A549 (cell line): ENCODE measurements around the gene SLC16A5. TPM values are rescaled to one million over a fixed set of nuclear protein-coding genes. Genes with fewer than 3 reads are reported as not detected.
A peak's percentile ranks its signal among the peaks of the same experiment; 100 is the strongest.

ENCODE experiments used
- ATAC-seq, 2 experiments: fragments of 200-7000 bp in 1 of 2; fragments of >200 bp in 1 of 2; cut with Nextera tagmentation in 1 of 2; cut with Tn5 transposase in 1 of 2; 3 replicates each; pipeline versions ENCODE4 v1.8.0 to v1.9.1; 2018 to 2020; ENCODE audit warnings: mild to moderate bottlenecking in 1 of 2, moderate library complexity in 1 of 2
- CTCF ChIA-PET: fragments of 300-600 bp; sonication (Branson Sonifier 250); formaldehyde crosslinking; extraction: SDS; loops from one replicate; lab custom pipeline; 2021; ENCODE audit warnings: antibody characterized with exemption, inconsistent platforms; lab: Yijun Ruan, JAX
- POLR2A ChIA-PET: fragments of 350-600 bp; formaldehyde crosslinking; extraction: SDS; loops from one replicate; lab custom pipeline; 2021; ENCODE audit warnings: antibody characterized with exemption, inconsistent platforms; lab: Yijun Ruan, JAX
- DNase-seq, 2 experiments: peaks; one replicate each; pipeline versions ENCODE4 v3.0.0 to v3.0.0-alpha.2; 2011 to 2016; ENCODE audit warnings: low read depth in 1 of 2, low spot score in 1 of 2
- FAIRE-seq: peaks from 2 replicates; lab custom pipeline; 2011; peaks lifted over from hg19 to GRCh38; lab: Jason Lieb, UNC
- H3K27ac ChIP-seq, 2 experiments: fragments of >200 bp; sonication (Bioruptor Twin); formaldehyde crosslinking; 3 replicates each; pipeline ENCODE4 v1.5.1; 2016 to 2017
- H3K4me1 ChIP-seq: fragments of >200 bp; sonication (Bioruptor Twin); formaldehyde crosslinking; 3 replicates; pipeline ENCODE4 v1.6.1; 2016
- H3K4me2 ChIP-seq: fragments of >200 bp; sonication (Bioruptor Twin); formaldehyde crosslinking; 3 replicates; pipeline ENCODE4 v1.6.1; 2016
- H3K4me3 ChIP-seq: fragments of >200 bp; sonication (Bioruptor Twin); formaldehyde crosslinking; 3 replicates; pipeline ENCODE4 v1.5.1; 2016
- H3K9me3 ChIP-seq: fragments of >200 bp; sonication (Bioruptor Twin); formaldehyde crosslinking; 3 replicates; pipeline ENCODE4 v1.6.1; 2016
- BCL3 ChIP-seq: fragments of >200 bp; sonication (Bioruptor Twin); formaldehyde crosslinking; IDR thresholded peaks from 3 replicates; pipeline ENCODE4 v1.6.1; 2016
- BHLHE40 ChIP-seq: IDR thresholded peaks from 2 replicates; pipeline ENCODE4 v1.6.1; 2012; ENCODE audit warnings: low read depth, low read length, inconsistent platforms
- CBX2 ChIP-seq: fragments of 200-600 bp; sonication (generic); IDR thresholded peaks from 2 replicates; pipeline ENCODE4 v1.6.1; 2016; ENCODE audit warnings: low read depth, mild to moderate bottlenecking, borderline replicate concordance
- CEBPB ChIP-seq, 2 experiments: fragments of >200 bp in 1 of 2; sonication (Bioruptor Twin) in 1 of 2; formaldehyde crosslinking in 1 of 2; IDR thresholded peaks; 2 replicates each; pipeline ENCODE4 v1.6.1; 2012 to 2016
- CTCF ChIP-seq: fragments of >200 bp; sonication (Bioruptor Twin); formaldehyde crosslinking; IDR thresholded peaks from 3 replicates; pipeline ENCODE4 v1.5.1; 2016
- EP300 ChIP-seq, 2 experiments: fragments of >200 bp; sonication (Bioruptor Twin); formaldehyde crosslinking; IDR thresholded peaks; 2 replicates in 1 of 2; 3 replicates in 1 of 2; pipeline ENCODE4 v1.6.1; 2016 to 2017
- ESRRA ChIP-seq: fragments of 150-350 bp; IDR thresholded peaks from 2 replicates; pipeline ENCODE4 v1.6.1; 2014; ENCODE audit warnings: mild to moderate bottlenecking, low read length, borderline replicate concordance
- FOSB ChIP-seq: fragments of 250-450 bp; sonication (Bioruptor Pico); IDR thresholded peaks from 2 replicates; pipeline ENCODE4 v1.5.0; 2020; ENCODE audit warnings: mild to moderate bottlenecking, moderate library complexity
- FOSL2 ChIP-seq, 2 experiments: fragments of 450-650 bp in 1 of 2; fragments of >200 bp in 1 of 2; sonication (Bioruptor Twin) in 1 of 2; formaldehyde crosslinking; IDR thresholded peaks; 2 replicates each; pipeline versions ENCODE4 v1.5.0 to v1.6.1; 2016 to 2020; ENCODE audit warnings: mild to moderate bottlenecking in 1 of 2, moderate library complexity in 1 of 2
- HOXA7 ChIP-seq: fragments of 250-450 bp; sonication (Bioruptor Pico); IDR thresholded peaks from 2 replicates; pipeline ENCODE4 v1.5.0; 2020; ENCODE audit warnings: mild to moderate bottlenecking, moderate library complexity
- KDM1A ChIP-seq: fragments of 200-600 bp; sonication (generic); IDR thresholded peaks from 2 replicates; pipeline ENCODE4 v1.6.1; 2016; ENCODE audit warnings: low read depth, mild to moderate bottlenecking
- MYC ChIP-seq: IDR thresholded peaks from 2 replicates; pipeline ENCODE4 v1.6.1; 2012; ENCODE audit warnings: mild to moderate bottlenecking, inconsistent platforms, low read length, improper control_type of control experiment, borderline replicate concordance
- NPAS2 ChIP-seq: fragments of 250-450 bp; sonication (Bioruptor Pico); IDR thresholded peaks from 2 replicates; pipeline ENCODE4 v1.8.0; 2022; ENCODE audit warnings: mild to moderate bottlenecking, moderate library complexity, borderline replicate concordance
- REST ChIP-seq: fragments of 200-600 bp; sonication (generic); IDR thresholded peaks from 2 replicates; pipeline ENCODE4 v1.6.1; 2016; ENCODE audit warnings: antibody characterized with exemption, mild to moderate bottlenecking, moderate library complexity
- TFCP2L1 ChIP-seq: fragments of 250-450 bp; sonication (Bioruptor Pico); IDR thresholded peaks from 2 replicates; pipeline ENCODE4 v1.5.0; 2021; ENCODE audit warnings: mild to moderate bottlenecking
- ZNF302 ChIP-seq: fragments of 250-450 bp; sonication (Bioruptor Pico); IDR thresholded peaks from 2 replicates; pipeline ENCODE4 v1.9.0; 2021; ENCODE audit warnings: inconsistent platforms, mild to moderate bottlenecking, moderate library complexity
- WGBS: methylation state at CpG from one replicate; pipeline ENCODE4 v1.1.6; 2017; ENCODE audit errors: missing lambda C conversion rate; 5-methylcytosine and 5-hydroxymethylcytosine counted together
- polyA plus RNA-seq, 4 experiments: library from polyadenylated mRNA; depleted of rRNA in 3 of 4; stranded (reverse); fragments of >200 nt; fragmentation: RNase III in 1 of 4; extraction: RNeasy Plus Mini Kit Qiagen cat#74134 plus additional on column Dnase treatment in 1 of 4; gene quantifications; 2 replicates in 3 of 4; 3 replicates in 1 of 4; pipeline ENCODE4 v1.2.3, GENCODE V29; 2011 to 2017
- TF ChIP-seq, protein P1 (sequence below): fragments of 150-350 bp; IDR thresholded peaks from 2 replicates; pipeline ENCODE4 v1.6.1; 2014; ENCODE audit warnings: low read depth, mild to moderate bottlenecking, low read length
- TF ChIP-seq, protein P2 (sequence below): fragments of 450-650 bp; IDR thresholded peaks from 2 replicates; pipeline ENCODE4 v1.6.1; 2014; ENCODE audit warnings: antibody characterized with exemption

Gene SLC16A5
- polyA plus RNA-seq, 2 of the 4 experiments (the other 2 are of a cell fraction), result 19.0 to 27.2 TPM

DNA sequence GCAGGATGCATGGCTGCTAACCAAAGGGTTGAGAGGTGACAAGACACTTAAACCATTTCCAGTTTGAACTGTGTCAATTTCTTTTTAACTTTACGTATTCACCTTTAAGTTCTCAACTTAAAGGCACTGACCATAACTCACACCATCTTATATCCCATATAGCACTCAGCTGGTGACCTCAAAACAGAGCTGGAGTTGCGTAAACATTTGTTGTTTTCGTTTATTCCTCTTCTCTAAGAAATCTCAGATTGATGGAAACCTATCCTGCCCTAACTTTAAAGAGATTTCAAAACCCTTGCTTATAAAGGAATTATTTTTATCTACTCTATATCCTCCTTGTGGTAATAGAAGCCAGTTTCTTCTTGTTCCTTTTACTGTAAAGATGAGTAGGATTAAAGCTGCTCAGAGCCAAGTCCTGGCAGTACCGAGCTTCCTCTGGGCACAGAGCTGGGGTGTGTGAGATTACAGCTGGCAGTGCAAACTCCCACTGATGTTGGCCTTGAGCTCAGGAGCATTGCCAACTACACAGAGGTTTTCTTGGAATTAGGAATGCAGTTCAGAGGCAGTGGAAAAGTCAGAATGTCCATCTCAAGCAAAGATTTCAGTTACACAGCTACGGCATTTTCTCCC lies 39.4 kb upstream of the SLC16A5 start:
- CTCF ChIA-PET, result interaction anchor here (0.7 to 81.8 kb wide), 9 partner anchors 8 to 153 kb away, joined by 3 to 3429 read pairs (median 13); partner anchors contain the start of genes ARMC7 and NT5C
- H3K4me1 ChIP-seq, result peaks cover 16% of the 10 kb centered on the region
- peak overlapping the region; percentile 93 to 97 for H3K27ac ChIP-seq
- WGBS, result 57% methylated on average over 5 of the region's 5 CpGs
- FAIRE-seq (no peak), DNase-seq (no peak), ATAC-seq (no peak)
- POLR2A ChIA-PET, result interaction anchor here (0.6 to 2.7 kb wide), 3 partner anchors 12 to 216 kb away, joined by 5 to 21 read pairs (median 5); no protein-coding TSS in a partner anchor
- H3K4me3 ChIP-seq, result peak overlapping the region; percentile 94
- H3K9me3 ChIP-seq, result no peaks in the 10 kb centered on the region
- TF ChIP-seq BHLHE40 (no peak), CEBPB (IDR thresholded peaks at IDR 0.05) (0 out of 4 replicates have a peak, but pooled peaks of 1 of the 2 experiments have one; percentile 33)
- H3K4me2 ChIP-seq, result peak overlapping the region; percentile 97

GRCh38 chr17:75049057-75049456 lies 38.7 kb upstream of the SLC16A5 start:
- CTCF ChIA-PET, result interaction anchor here (1.0 to 81.8 kb wide), 9 partner anchors 9 to 153 kb away, joined by 3 to 3429 read pairs (median 13); partner anchors contain the start of genes ARMC7, MRPL58 and NT5C
- Histone ChIP-seq H3K9me3 (no peaks in the 10 kb centered on the region), H3K27ac (no peak overlapping the region), H3K4me1 (peaks cover 16% of the 10 kb centered on the region), H3K4me2 (peak overlapping the region; percentile 97), H3K4me3 (no peak overlapping the region)
- DNase-seq (no peak), FAIRE-seq (no peak), ATAC-seq (no peak)
- 80% methylated on average over 5 of the region's 5 CpGs for WGBS
- POLR2A ChIA-PET, result interaction anchor here (0.6 kb wide), 1 partner anchor 216 kb away, joined by 5 read pairs; no protein-coding TSS in a partner anchor
- TF ChIP-seq HOXA7 (CRISPR knock-in tag), result no peak
- TF ChIP-seq, protein P1, sequence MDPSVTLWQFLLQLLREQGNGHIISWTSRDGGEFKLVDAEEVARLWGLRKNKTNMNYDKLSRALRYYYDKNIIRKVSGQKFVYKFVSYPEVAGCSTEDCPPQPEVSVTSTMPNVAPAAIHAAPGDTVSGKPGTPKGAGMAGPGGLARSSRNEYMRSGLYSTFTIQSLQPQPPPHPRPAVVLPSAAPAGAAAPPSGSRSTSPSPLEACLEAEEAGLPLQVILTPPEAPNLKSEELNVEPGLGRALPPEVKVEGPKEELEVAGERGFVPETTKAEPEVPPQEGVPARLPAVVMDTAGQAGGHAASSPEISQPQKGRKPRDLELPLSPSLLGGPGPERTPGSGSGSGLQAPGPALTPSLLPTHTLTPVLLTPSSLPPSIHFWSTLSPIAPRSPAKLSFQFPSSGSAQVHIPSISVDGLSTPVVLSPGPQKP, result no peak
- TF ChIP-seq KDM1A, result no peak
- no peak for TF ChIP-seq ZNF302 (CRISPR knock-in tag)
- TF ChIP-seq REST, result no peak
- no peak for TF ChIP-seq EP300 (IDR thresholded peaks at IDR 0.05)
- TF ChIP-seq CBX2, result no peak
- no peak for TF ChIP-seq BCL3
- TF ChIP-seq, protein P2, sequence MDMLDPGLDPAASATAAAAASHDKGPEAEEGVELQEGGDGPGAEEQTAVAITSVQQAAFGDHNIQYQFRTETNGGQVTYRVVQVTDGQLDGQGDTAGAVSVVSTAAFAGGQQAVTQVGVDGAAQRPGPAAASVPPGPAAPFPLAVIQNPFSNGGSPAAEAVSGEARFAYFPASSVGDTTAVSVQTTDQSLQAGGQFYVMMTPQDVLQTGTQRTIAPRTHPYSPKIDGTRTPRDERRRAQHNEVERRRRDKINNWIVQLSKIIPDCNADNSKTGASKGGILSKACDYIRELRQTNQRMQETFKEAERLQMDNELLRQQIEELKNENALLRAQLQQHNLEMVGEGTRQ, result no peak
- TF ChIP-seq CEBPB (IDR thresholded peaks at IDR 0.05), result no peak
- TF ChIP-seq MYC, result no peak
- no peak for TF ChIP-seq ESRRA
- no peak for TF ChIP-seq CTCF
- TF ChIP-seq TFCP2L1, result no peak
- no peak for TF ChIP-seq FOSL2 (IDR thresholded peaks at IDR 0.05)
- TF ChIP-seq FOSL2 (CRISPR knock-in tag; IDR thresholded peaks at IDR 0.05), result no peak
- TF ChIP-seq NPAS2 (CRISPR knock-in tag), result no peak
- no peak for TF ChIP-seq FOSB
